DMS53 (cell line): Measurements from ENCODE around the gene IFT43.

Experiments
- DNase-seq: peaks from one replicate; lab custom pipeline; 2025; lab: John Stamatoyannopoulos, UW

Gene IFT43

GRCh38 chr14:76015668-76016067 lies 30.1 kb downstream of the IFT43 start:
- DNase-seq, result no peak

DNA sequence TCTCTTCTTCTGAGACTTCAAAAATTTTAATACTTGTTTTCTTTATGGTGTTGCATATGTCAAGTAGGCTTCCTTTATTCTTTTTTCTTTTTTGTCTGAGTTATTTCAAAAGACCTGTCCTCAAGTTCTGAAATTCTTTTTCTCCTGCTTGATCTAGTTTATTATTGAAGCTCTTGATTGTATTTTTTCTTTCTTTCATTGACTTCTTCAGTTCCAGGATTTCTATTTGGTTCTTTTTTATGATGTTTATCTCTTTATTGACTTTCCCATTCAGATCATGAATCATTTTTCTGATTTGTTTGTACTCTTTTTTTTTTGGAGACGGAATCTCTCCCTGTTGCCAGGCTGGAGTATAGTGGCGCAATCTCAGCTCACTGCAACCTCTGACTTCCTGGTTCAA lies 34.1 kb downstream of the IFT43 start:
- peak; percentile 17 for DNase-seq

GRCh38 chr14:76022991-76023390 lies 37.4 kb downstream of the IFT43 start:
- no peak for DNase-seq

DNA sequence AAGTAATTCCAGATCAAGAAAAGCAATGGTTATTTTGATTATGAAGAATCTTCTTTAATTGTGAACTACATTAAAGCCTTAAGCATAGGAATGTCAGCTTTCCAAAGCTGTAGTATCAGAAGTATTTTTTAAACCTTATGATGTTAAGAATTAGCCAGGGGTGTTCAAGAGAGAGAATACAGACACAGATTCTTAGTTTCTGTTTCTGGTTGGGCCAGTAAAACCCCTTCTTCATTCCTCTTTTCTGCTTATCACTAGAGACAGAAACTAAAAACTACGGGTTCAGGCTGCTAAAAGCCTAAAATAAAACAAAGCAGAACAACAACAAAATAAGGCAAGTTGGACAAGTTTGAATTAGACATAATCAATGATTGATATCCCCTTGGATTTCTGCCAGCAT lies 38.2 kb downstream of the IFT43 start:
- no peak for DNase-seq

- no peak for DNase-seq
Measured at GRCh38 chr14:76024211-76024907, 38.8 kb downstream of the IFT43 start.

- no peak for DNase-seq
Measured at GRCh38 chr14:76034566-76034965, 49.0 kb downstream of the IFT43 start.

DNA sequence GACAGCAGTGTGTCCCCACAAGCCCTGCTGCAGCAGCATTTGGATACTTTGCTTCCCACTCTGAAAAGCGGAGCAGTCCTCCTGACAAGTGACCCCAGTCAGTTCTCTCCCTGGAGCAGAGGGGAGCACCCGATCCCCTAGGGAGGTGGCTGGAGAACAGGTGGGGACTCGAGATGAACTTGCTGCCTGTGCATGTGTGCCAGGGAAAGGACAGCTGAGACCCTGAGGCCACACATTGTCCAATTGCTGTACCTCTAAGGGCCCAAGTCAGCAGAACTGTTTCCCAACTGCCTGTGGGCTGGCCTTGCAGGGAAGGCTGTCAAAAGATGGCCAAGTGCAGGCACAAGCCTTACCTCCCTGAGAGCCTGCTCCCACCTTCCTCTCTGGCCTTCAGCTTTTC lies 55.1 kb downstream of the IFT43 start:
- DNase-seq, result no peak

DNA sequence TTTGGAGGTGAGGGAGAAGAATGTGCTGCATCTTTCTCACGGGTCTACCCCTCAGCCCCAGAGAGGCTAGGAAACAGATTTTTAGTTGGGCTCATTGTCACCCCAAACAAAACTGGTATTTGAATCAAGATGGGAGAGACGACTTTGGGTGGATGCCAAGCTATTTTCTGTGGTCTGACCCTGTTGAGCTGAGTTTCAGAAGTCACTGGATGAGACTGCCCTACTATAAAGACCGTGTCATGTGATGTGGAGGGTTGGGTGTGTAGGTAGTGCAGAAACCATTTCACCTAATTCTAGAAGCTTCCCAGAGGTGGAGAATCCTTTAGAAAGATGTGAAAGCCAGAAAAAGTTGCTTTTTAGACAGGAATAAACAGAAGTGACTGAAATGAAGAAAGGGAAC lies 60.2 kb downstream of the IFT43 start:
- DNase-seq, result no peak

- DNase-seq, result no peak
Measured at GRCh38 chr14:76050250-76050649, 64.7 kb downstream of the IFT43 start.

GRCh38 chr14:76050797-76051392 lies 65.3 kb downstream of the IFT43 start:
- DNase-seq, result peak; percentile 64

DNA sequence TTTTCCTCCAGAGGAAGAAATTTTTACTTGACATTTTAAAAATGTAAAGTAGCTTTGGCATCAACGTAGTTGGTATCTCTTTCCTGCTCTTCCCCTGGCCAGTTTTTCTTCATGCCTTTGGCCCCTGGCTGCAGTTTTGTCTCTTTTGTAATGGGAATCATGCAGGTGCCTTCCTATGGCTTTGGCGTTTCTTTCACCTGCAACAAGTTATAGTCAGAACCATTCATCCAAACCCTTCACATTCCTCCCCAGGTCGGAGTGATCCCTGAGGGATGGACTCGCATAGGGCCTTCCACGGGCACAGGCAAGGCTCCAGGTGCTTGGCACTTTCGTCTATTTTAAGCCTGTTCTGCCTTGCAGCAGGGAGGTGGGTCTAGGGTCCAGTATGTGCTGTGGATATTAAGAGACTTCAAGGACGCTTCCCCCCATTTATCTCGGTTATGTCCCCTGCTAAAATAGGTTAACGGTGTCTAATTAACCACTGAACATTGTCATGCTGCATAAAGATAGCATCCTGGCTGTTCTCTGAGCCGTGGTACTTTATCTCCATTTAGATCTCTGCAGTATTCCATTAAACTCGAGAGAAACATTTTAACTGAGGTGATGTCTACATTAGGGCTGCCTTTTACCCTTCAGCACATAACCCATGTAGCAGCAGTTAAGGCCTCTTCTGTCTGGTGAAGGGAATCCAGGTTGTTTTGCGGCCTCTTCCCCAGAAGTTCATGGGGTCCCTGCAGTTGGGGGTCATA lies 66.3 kb downstream of the IFT43 start:
- DNase-seq, result no peak

- DNase-seq, result no peak
Measured at GRCh38 chr14:76053572-76054355, 68.2 kb downstream of the IFT43 start.

DNA sequence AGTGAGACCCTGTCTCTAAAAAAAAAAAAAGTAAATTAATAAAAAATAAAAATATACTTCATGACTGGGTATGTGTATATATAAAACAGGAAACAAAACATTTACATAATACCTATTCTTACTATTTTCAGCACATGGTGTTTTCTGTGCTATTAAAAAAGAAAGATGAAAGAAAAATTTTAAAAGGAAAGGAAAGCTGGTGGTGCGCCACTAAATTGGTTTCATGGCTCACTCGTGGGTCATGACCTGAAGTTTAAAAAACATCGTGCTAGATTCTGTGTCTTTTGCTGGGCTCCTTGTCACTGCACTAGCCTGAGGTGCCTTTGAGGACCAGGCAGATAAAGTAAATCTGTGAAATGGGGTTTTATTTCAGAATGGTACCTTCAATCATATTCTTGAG lies 69.8 kb downstream of the IFT43 start:
- DNase-seq, result no peak

DNA sequence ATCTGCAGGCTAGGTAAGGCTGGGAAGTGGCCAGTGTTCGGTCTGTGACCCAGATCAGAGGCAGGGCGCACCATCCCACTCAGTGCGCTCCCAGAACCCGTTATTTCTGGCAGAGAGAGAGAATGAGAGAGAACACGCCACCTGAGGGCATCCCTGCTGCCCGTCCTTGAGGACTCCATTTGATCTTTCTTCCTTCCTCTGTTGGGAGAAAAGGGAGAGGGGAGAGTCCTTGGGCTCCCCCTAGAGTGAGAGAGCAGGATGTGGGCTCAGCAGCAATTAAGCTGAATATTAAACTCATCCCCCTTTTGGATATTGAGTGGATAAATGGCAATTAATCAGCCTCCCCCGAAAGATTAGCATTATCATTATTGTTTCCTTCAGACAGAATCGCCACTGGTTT lies 70.6 kb downstream of the IFT43 start:
- peak; percentile 14 for DNase-seq

GRCh38 chr14:76057914-76058313 lies 72.4 kb downstream of the IFT43 start:
- DNase-seq, result no peak

- DNase-seq, result no peak
Measured at GRCh38 chr14:76063327-76063726, 77.8 kb downstream of the IFT43 start.

DNA sequence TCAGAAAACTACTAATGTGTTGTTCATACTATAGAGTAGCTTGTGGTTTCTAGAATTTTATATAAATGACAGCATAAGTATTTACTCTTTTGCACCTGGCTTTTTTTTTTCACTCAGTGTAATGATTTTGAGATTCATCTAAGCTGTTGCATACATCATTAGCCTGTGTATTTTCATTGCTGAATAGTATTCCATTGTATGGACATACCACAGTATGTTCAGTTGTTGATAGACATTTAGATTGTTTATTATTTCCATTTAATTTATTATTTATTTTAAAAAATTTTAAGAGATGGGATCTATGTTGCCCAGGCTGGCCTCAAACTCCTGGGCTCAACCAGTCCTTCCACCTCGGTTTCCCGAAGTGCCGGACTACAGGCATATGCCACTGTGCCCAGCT lies 80.0 kb downstream of the IFT43 start:
- no peak for DNase-seq

DNA sequence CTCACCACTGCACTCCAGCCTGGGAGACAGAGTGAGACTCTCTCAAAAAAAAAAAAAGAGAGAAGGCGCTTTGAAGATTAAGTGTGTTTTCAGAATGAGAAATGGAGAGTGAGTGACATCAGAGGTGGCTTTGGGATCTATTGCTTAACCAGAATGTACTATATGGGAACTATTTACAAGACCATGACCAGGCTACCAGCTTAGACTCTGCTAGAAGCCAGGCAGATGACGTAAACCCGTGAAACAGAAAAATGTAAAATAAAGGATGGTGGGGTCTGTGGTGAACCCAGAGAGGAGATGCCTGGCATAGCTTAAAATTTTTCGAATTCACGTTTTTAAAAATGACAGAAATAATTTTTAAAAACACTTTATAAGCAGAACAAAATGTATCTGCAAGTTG lies 82.0 kb downstream of the IFT43 start:
- no peak for DNase-seq

- no peak for DNase-seq
Measured at GRCh38 chr14:76073717-76074116, 88.2 kb downstream of the IFT43 start.

- no peak for DNase-seq
Measured at GRCh38 chr14:76077340-76077739, 91.8 kb downstream of the IFT43 start.

DNA sequence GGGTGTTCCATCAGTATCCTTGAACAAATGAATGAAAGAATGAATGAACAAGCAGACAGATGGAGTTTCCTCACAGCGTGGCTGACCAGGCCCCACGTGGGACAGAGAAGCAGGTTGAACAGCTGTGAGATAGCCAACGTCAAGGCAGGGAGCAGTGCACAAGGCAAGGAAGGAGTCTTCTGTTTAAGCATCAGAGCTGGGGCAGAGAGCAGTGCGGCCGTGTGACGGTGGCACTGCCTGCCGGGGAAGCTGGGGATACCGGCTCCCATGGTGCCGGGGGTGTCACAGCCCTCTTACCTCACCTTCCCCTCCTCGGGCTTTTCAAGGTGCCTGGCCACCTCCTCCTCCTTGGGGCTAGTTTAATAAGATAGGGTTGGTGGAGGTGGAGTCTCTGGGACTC lies 92.9 kb downstream of the IFT43 start:
- DNase-seq, result no peak

DNA sequence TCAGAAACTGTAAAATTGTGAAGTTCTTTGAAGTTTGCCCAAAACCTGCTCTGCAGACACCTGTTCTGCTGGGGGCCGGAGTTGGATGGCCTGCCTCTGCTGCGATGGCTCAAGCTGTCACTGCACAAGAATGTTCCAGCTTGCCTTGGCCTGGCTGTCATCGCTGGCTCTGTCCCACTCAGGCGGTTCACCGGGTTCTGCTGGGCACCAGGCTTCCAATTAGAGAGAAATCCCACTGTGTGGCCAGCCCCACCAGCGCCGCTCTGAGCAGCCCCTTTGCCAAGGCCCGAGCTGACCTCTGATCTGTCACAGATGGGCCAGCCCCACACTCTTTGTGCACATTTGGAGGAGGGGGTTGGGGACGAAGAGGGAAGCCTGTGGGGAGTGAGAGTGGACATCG lies 94.5 kb downstream of the IFT43 start:
- no peak for DNase-seq

DNA sequence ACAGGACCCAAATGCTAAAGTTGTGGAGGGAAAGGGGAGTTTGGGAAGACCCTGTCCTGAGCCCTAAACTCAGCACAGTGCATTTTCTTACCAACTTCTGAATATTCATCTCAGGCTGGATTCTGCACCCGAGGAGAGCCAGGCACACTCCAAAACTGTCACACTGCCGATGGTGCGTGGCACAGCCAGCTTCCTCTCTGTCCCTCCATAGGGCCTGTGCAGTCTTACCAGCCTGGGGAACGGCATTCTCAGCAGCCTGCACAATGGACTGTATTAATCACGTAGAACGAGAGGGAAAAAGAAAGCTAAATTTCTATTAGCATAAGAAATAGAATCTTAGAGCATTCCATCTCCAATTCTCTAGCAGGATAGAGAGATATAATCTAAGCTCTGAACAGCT lies 94.9 kb downstream of the IFT43 start:
- DNase-seq, result no peak
